CD14-positive monocyte (primary cell): ENCODE results near the gene KCNH3. TPM values are rescaled to one million over a fixed set of nuclear protein-coding genes. Genes with fewer than 3 reads are reported as not detected.

Experiments
- DNase-seq, 3 donors: peaks; one replicate each; pipeline ENCODE4 v3.0.0-alpha.2; 2011 to 2022
- H2AFZ ChIP-seq: 2 replicates; pipeline ENCODE4 v1.6.0; 2012; ENCODE audit warnings: mild to moderate bottlenecking, low read depth, low read length, inconsistent platforms; ENCODE audit not compliant: insufficient read depth, poor library complexity, severe bottlenecking
- H3K27ac ChIP-seq, 2 donors: 1 replicate in 1 of 2; 2 replicates in 1 of 2; pipeline ENCODE4 v1.5.1; 2012 to 2013; ENCODE audit warnings: low read length in 2 of 2, control low read depth in 1 of 2, inconsistent platforms in 1 of 2, low read depth in 1 of 2, mild to moderate bottlenecking in 1 of 2
- H3K27me3 ChIP-seq, 2 donors: one replicate each; pipeline versions ENCODE4 v1.6.0 to v1.6.1; 2011 to 2013; ENCODE audit warnings: low read length in 2 of 2; ENCODE audit not compliant: control insufficient read depth in 2 of 2, insufficient read depth in 2 of 2
- H3K36me3 ChIP-seq, 2 donors: replicated peaks in 1 of 2; 1 replicate in 1 of 2; 2 replicates in 1 of 2; pipeline versions ENCODE4 v1.5.1 to v1.6.1; 2012 to 2013; ENCODE audit warnings: low read length in 2 of 2, control low read depth in 1 of 2, inconsistent platforms in 1 of 2, mild to moderate bottlenecking in 1 of 2; ENCODE audit not compliant: insufficient read depth in 2 of 2, control insufficient read depth in 1 of 2
- H3K4me1 ChIP-seq, 2 donors: 1 replicate in 1 of 2; 2 replicates in 1 of 2; pipeline versions ENCODE4 v1.5.1 to v1.6.1; 2012 to 2013; ENCODE audit warnings: low read length in 2 of 2, control low read depth in 1 of 2, inconsistent platforms in 1 of 2, mild to moderate bottlenecking in 1 of 2, moderate library complexity in 1 of 2; ENCODE audit not compliant: insufficient read depth in 2 of 2, control insufficient read depth in 1 of 2
- H3K4me2 ChIP-seq: replicated peaks from 2 replicates; pipeline ENCODE3; 2012; ENCODE audit warnings: low read length, moderate library complexity, mild to moderate bottlenecking; ENCODE audit not compliant: poor library complexity, severe bottlenecking; ENCODE audit errors: extremely low read depth
- H3K4me3 ChIP-seq, 3 experiments: fragments of 200-600 bp in 1 of 3; sonication (generic) in 1 of 3; replicated peaks in 1 of 3; 1 replicate in 2 of 3; 2 replicates in 1 of 3; pipeline ENCODE4 v1.5.1; 2011 to 2013; ENCODE audit warnings: low read length in 3 of 3, mild to moderate bottlenecking in 3 of 3, control low read depth in 2 of 3, low read depth in 2 of 3, inconsistent platforms in 1 of 3, moderate library complexity in 1 of 3
- H3K79me2 ChIP-seq: 2 replicates; pipeline ENCODE4 v1.6.0; 2012; ENCODE audit warnings: mild to moderate bottlenecking, control low read depth, inconsistent platforms, low read length, moderate library complexity; ENCODE audit not compliant: insufficient read depth
- H3K9ac ChIP-seq: 2 replicates; pipeline ENCODE4 v1.6.0; 2017; ENCODE audit warnings: low read length, mild to moderate bottlenecking; ENCODE audit not compliant: insufficient read depth, poor library complexity, severe bottlenecking
- H3K9me3 ChIP-seq, 2 donors: replicated peaks in 1 of 2; 1 replicate in 1 of 2; 2 replicates in 1 of 2; pipeline versions ENCODE4 v1.5.1 to v1.6.1; 2012 to 2013; ENCODE audit warnings: low read length in 2 of 2, control low read depth in 1 of 2; ENCODE audit not compliant: control insufficient read depth in 1 of 2, insufficient read depth in 1 of 2
- H4K20me1 ChIP-seq: 2 replicates; pipeline ENCODE4 v1.6.0; 2012; ENCODE audit warnings: mild to moderate bottlenecking, low read length, control low read depth, moderate library complexity; ENCODE audit not compliant: insufficient read depth
- H3K27ac Mint-ChIP-seq, 7 donors: one replicate each; pipeline ENCODE4 v1.8.0; 2020; ENCODE audit warnings: mild to moderate bottlenecking in 7 of 7, mixed read lengths in 7 of 7, moderate library complexity in 6 of 7, inconsistent platforms in 2 of 7
- H3K27me3 Mint-ChIP-seq, 3 donors: one replicate each; pipeline ENCODE4 v1.8.0; 2021 to 2022; ENCODE audit warnings: low read depth in 3 of 3, mild to moderate bottlenecking in 3 of 3, mixed read lengths in 3 of 3, moderate library complexity in 3 of 3, inconsistent platforms in 1 of 3
- H3K36me3 Mint-ChIP-seq, 2 donors: one replicate each; pipeline ENCODE4 v1.8.0; 2020; ENCODE audit warnings: mixed read lengths in 2 of 2, inconsistent platforms in 1 of 2, mild to moderate bottlenecking in 1 of 2
- H3K4me1 Mint-ChIP-seq: one replicate; pipeline ENCODE4 v1.8.0; 2020; ENCODE audit warnings: mild to moderate bottlenecking, mixed read lengths
- H3K4me3 Mint-ChIP-seq, 2 donors: one replicate each; pipeline ENCODE4 v1.8.0; 2020; ENCODE audit warnings: mild to moderate bottlenecking in 2 of 2, mixed read lengths in 2 of 2, moderate library complexity in 1 of 2
- H3K9me3 Mint-ChIP-seq, 7 donors: one replicate each; pipeline ENCODE4 v1.8.0; 2020 to 2022; ENCODE audit warnings: mixed read lengths in 7 of 7, mild to moderate bottlenecking in 6 of 7, moderate library complexity in 6 of 7, inconsistent platforms in 2 of 7
- WGBS: methylation state at CpG from one replicate; pipeline ENCODE4 v1.1.5; 2013; ENCODE audit warnings: missing lambda C conversion rate; ENCODE audit not compliant: insufficient coverage; 5-methylcytosine and 5-hydroxymethylcytosine counted together
- intact Hi-C, 2 donors: fragments of 100-400 bp; cut with micrococcal nuclease; formaldehyde crosslinking; loops; one replicate each; pipeline versions ENCODE4 v1.15.0 to v1.15.1; 2023
- polyA plus RNA-seq, 3 donors: library from polyadenylated mRNA; depleted of rRNA in 1 of 3; unstranded in 2 of 3; stranded (reverse) in 1 of 3; fragments of 300-500 nt in 2 of 3; fragments of >200 nt in 1 of 3; fragmentation: Illumina TruSeq in 2 of 3; gene quantifications; 1 replicate in 2 of 3; 2 replicates in 1 of 3; pipeline ENCODE4 v1.2.3, GENCODE V29; 2012 to 2021
- TF ChIP-seq, protein P1 (sequence below): fragments of 200-600 bp; IDR thresholded peaks from one replicate; pipeline ENCODE4 v1.8.0; 2022; ENCODE audit warnings: antibody characterized with exemption, mild to moderate bottlenecking

The KCNH3 gene
- polyA plus RNA-seq, 3 donors, result 1.3 to 18.2 (median 3.3) TPM

DNA sequence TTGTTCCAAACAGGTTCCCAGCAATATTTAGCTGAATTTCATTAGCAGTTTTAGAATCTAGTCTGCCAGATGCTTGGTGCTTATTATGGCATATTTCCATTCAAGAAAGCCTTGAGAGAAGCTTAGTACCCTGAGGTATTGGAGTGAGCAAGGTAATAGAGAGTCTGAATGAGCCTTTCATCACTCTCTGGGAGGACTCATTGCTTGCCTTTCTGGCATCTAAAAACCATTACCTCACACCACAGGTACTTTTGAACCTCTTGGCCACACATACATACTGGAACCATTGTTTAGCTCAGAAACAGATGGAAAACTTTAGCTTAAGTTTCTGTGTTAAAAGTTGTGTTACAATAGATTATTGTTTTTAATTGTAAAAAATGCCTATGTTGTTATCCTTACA lies 27.4 kb upstream of the KCNH3 start:
- H3K27me3 Mint-ChIP-seq, result peaks cover 0 to 1% (median 0%) of the 10 kb centered on the region in 3 donors
- no peaks in the 10 kb centered on the region for H4K20me1 ChIP-seq
- H3K4me3 ChIP-seq, result no peak overlapping the region
- no peaks in the 10 kb centered on the region for H3K9me3 ChIP-seq
- H3K9ac ChIP-seq, result no peak overlapping the region
- no peaks in the 10 kb centered on the region for H3K36me3 ChIP-seq
- no peaks in the 10 kb centered on the region for H3K79me2 ChIP-seq
- no peaks in the 10 kb centered on the region for H3K9me3 Mint-ChIP-seq
- H3K4me2 ChIP-seq, result no peak overlapping the region
- peaks cover 1% of the 10 kb centered on the region in 2 donors for H3K36me3 Mint-ChIP-seq
- no peaks in the 10 kb centered on the region for H3K4me1 ChIP-seq
- peaks cover 4% of the 10 kb centered on the region for H3K4me1 Mint-ChIP-seq
- H2AFZ ChIP-seq, result no peak overlapping the region
- no peak for DNase-seq
- no peak overlapping the region for H3K4me3 Mint-ChIP-seq
- intact Hi-C loops, result loop anchor here (10.0 kb wide), 1 partner anchor 217 kb away; the partner anchor contains the start of gene PRPH (in 2 of the 2)
- no peaks in the 10 kb centered on the region for H3K27me3 ChIP-seq
- H3K27ac Mint-ChIP-seq, result no peak overlapping the region
- H3K27ac ChIP-seq, result no peak overlapping the region
- TF ChIP-seq, protein P1, sequence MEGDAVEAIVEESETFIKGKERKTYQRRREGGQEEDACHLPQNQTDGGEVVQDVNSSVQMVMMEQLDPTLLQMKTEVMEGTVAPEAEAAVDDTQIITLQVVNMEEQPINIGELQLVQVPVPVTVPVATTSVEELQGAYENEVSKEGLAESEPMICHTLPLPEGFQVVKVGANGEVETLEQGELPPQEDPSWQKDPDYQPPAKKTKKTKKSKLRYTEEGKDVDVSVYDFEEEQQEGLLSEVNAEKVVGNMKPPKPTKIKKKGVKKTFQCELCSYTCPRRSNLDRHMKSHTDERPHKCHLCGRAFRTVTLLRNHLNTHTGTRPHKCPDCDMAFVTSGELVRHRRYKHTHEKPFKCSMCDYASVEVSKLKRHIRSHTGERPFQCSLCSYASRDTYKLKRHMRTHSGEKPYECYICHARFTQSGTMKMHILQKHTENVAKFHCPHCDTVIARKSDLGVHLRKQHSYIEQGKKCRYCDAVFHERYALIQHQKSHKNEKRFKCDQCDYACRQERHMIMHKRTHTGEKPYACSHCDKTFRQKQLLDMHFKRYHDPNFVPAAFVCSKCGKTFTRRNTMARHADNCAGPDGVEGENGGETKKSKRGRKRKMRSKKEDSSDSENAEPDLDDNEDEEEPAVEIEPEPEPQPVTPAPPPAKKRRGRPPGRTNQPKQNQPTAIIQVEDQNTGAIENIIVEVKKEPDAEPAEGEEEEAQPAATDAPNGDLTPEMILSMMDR, result no peak

DNA sequence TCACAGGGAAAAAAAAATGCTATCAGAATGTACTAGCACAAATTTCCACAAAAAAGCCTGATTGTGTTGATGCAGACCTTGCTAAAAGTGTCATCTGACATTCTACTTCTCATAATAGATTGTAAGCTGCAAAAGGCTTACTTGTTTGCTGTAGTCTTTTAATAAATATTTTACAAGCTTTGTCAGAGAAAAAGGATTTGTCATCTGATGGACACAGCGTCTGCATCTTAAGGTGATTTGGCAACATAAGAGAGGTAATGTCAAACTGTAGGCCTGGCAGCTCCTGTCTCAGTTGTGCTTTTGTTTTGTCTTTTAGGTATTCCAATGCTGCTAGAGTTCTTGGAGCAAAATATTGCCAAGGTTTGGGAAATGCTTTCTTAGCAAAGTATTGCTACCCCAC lies 26.3 kb upstream of the KCNH3 start:
- DNase-seq, result no peak
- H3K4me1 Mint-ChIP-seq, result peaks cover 4% of the 10 kb centered on the region
- no peaks in the 10 kb centered on the region for H3K9me3 Mint-ChIP-seq
- no peaks in the 10 kb centered on the region for H4K20me1 ChIP-seq
- H3K4me2 ChIP-seq, result no peak overlapping the region
- H3K9ac ChIP-seq, result no peak overlapping the region
- peaks cover 0 to 1% (median 0%) of the 10 kb centered on the region in 3 donors for H3K27me3 Mint-ChIP-seq
- no peaks in the 10 kb centered on the region for H3K79me2 ChIP-seq
- TF ChIP-seq, protein P1, result no peak
- H2AFZ ChIP-seq, result no peak overlapping the region
- WGBS, result 100% methylated on average over 1 of the region's 1 CpG
- no peak overlapping the region for H3K27ac Mint-ChIP-seq
- no peak overlapping the region for H3K27ac ChIP-seq
- no peak overlapping the region for H3K4me3 Mint-ChIP-seq
- no peaks in the 10 kb centered on the region for H3K9me3 ChIP-seq
- no peak overlapping the region for H3K4me3 ChIP-seq
- H3K36me3 Mint-ChIP-seq, result no peaks in the 10 kb centered on the region
- no peaks in the 10 kb centered on the region for H3K36me3 ChIP-seq
- no peaks in the 10 kb centered on the region for H3K4me1 ChIP-seq
- no peaks in the 10 kb centered on the region for H3K27me3 ChIP-seq
- intact Hi-C loops, result loop anchor here (10.0 kb wide), 1 partner anchor 218 kb away; the partner anchor contains the start of gene PRPH (in 2 of the 2)
